Measurements from ENCODE around the gene NRARP.

Gene NRARP

GRCh38 chr9:137311171-137311985 is 9.3 kb upstream of the NRARP start:
- DNase-seq (ENCODE audit: insufficient read length, low spot score), result peak; percentile 28
- TF ChIP-seq, protein P1, sequence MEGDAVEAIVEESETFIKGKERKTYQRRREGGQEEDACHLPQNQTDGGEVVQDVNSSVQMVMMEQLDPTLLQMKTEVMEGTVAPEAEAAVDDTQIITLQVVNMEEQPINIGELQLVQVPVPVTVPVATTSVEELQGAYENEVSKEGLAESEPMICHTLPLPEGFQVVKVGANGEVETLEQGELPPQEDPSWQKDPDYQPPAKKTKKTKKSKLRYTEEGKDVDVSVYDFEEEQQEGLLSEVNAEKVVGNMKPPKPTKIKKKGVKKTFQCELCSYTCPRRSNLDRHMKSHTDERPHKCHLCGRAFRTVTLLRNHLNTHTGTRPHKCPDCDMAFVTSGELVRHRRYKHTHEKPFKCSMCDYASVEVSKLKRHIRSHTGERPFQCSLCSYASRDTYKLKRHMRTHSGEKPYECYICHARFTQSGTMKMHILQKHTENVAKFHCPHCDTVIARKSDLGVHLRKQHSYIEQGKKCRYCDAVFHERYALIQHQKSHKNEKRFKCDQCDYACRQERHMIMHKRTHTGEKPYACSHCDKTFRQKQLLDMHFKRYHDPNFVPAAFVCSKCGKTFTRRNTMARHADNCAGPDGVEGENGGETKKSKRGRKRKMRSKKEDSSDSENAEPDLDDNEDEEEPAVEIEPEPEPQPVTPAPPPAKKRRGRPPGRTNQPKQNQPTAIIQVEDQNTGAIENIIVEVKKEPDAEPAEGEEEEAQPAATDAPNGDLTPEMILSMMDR (IDR thresholded peaks at IDR 0.05; ENCODE audit: insufficient read depth, missing control alignments), result no peak
- no peak for FAIRE-seq

- no peak for FAIRE-seq
- TF ChIP-seq, protein P1 (IDR thresholded peaks at IDR 0.05; ENCODE audit: insufficient read depth, missing control alignments), result no peak
- DNase-seq (ENCODE audit: insufficient read length, low spot score), result peak; percentile 68
Observed at GRCh38 chr9:137310189-137311052, 8.3 kb upstream of the NRARP start.

GRCh38 chr9:137309368-137310188 is 7.5 kb upstream of the NRARP start:
- DNase-seq (ENCODE audit: insufficient read length, low spot score), result peak; percentile 24
- TF ChIP-seq, protein P1 (IDR thresholded peaks at IDR 0.05; ENCODE audit: insufficient read depth, missing control alignments), result no peak
- FAIRE-seq, result no peak

DNA sequence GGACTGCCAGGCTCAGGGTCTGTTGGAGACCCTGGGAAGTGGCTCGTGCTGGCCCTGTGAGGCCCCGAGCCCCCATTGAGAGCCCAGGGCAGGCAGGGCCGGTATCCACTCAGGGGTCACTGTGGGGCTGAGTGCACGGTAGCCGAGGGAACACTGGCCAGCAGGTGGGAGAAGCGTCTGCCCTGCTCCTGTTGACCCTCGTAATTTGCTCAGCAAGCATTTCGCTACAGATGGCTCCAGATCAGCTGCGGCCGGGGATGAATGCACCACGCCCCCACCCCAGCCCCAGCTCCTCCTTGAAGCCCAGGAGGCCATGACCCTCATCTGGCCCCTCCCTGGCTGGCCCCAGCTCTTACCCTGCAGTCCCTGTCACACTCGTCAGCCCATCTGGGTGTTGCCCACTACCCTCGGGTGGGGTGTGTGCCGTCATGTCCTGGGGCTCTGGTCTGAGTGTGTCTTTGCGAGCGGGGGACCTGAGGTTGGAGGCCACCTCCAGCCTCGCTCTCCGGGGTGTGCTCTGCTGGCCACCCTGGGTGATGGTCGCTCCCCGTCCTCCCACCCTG is 6.1 kb upstream of the NRARP start:
- TF ChIP-seq, protein P1 (IDR thresholded peaks at IDR 0.05; ENCODE audit: insufficient read depth, missing control alignments), result no peak
- FAIRE-seq, result no peak
- peak; percentile 29 for DNase-seq (ENCODE audit: insufficient read length, low spot score)

DNA sequence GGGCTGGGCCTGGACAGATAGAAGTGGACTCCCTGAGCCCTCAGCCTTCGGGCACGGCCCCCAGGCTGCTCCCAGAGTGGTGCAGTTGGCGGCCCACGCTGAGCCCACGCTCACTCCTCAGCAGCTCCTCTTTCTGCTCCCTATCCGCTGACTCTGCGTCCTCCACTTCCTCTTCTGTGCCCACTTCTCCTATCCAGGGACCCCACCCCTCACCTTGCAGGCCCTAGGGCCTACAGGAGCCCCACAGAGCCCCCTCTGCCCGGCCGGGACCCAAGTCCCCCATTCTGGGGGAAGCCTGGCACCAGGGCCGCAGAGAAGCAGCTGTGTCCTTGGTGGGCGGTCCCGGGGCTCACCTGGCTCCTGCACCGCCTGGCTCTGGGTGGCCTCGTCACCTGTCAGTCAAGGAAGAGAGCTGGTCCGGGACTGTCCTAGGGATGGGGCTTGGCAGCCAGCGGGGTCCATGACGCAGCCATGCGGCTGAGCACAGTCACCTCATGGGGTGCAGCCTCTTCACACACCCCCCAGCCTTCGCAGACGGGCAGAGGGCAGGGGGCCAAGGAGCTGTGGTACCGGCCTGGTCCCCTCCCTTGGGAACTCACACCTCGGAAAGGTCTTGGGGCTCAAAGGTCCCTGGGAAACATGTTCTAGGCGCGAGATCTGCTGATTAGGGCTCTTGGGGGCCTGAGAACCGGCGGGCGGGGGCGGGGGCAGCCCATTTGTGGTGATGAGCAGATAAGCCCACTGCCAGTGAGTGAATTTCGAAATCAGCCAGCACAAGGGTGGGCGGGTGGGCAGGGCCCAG is 5.4 kb upstream of the NRARP start:
- DNase-seq (ENCODE audit: insufficient read length, low spot score) (no peak), FAIRE-seq (no peak)
- TF ChIP-seq, protein P1 (IDR thresholded peaks at IDR 0.05; ENCODE audit: insufficient read depth, missing control alignments), result no peak

DNA sequence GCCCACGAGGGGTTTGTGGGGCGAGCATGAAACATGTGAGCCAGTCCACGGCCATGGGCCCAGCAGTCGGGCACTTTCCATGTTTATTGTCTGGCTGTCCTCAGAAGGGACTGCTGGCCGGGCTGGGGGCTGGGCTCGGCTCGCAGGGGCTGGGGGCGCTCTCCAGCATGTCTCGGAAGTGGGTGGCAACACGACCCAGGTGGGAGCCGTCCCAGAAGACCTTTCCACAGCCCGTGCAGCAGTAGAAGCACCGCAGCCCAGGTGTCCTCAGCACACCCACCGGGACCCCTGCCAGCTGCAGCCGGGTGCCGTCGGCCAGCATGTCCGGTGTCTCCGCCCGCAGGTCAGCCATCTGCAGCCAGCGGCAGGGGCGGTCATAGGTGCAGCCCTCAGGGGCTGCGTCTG is 4.8 kb upstream of the NRARP start:
- TF ChIP-seq, protein P1 (IDR thresholded peaks at IDR 0.05; ENCODE audit: insufficient read depth, missing control alignments), result no peak
- FAIRE-seq, result no peak
- DNase-seq (ENCODE audit: insufficient read length, low spot score), result no peak

Data from D721Med (cell line).